NCI-H146 treated with DMSO at 0.1 percent for 48 hours (cell line): Measurements from ENCODE around the gene EFHC2.

ENCODE experiments used
- DNase-seq: peaks from one replicate; lab custom pipeline; 2025; ENCODE audit not compliant: unreplicated experiment; lab: John Stamatoyannopoulos, UW

EFHC2 gene

GRCh38 chrX:44343412-44344141, at the start of gene EFHC2:
TSS of gene EFHC2 (minus strand) at chrX:44343672. CDS start at chrX:44343588, 84 bp downstream.
- no peak for DNase-seq

DNA sequence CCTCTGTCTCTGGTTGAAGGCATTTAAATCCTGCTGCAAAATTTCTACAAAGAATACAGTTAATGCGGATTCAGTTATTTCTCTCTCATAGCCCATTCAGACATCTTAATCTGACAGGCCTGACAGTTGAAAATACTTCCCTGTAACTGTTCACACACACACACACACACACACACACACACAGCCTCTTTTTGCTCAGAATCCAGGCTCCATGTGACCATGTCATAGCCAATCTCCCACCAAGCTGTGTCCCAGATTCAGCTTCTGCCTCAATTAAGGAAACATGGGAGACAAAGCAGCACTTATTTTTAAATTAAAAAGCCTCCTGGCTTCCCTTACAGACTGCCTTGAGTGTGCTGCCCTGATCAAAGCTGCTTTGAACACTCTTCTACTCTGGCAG, 49.3 kb upstream of the EFHC2 start:
- no peak for DNase-seq

- DNase-seq, result no peak
Observed at GRCh38 chrX:44384688-44385338, 41.3 kb upstream of the EFHC2 start.

DNA sequence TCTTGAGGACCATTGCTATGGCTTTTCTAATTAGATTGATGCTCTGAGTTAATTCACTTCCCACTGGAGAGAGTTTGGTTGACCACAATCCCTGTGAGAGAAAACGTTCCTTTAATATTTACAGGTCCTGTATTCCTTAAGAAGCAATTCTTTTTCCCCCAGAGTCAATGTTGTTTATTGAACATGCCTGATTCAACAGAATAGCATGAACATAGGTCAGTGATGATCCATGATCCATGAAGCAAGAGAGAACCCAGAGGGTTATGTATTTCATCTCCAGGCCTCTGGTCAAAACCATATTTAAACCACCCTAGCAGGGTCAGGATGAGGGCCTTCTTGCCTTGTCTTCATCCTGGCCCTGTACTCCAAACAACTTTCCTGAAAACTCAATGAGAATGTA, 39.4 kb upstream of the EFHC2 start:
- DNase-seq, result no peak

DNA sequence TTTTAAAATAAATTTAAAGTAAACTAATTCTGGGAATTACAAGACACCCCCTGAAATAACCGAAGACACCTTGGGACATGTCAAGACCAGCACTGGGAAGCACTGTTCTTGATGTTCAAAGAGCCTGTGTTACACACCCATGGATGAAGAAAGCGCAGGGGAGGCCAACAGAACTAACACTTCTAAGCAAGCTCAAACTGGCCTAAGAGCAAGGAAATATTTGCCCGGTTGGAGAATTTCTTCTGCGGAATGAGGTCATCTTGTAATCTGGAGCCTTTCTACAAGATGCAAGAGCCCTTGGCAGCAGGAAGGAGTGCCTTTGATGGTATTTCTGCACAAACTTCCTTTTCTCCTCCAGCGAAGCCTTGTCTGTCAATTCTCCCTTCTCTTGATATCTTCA, 9.3 kb upstream of the EFHC2 start:
- no peak for DNase-seq

- DNase-seq, result no peak
Observed at GRCh38 chrX:44349561-44349960, 6.1 kb upstream of the EFHC2 start.

GRCh38 chrX:44344687-44345086, 1.2 kb upstream of the EFHC2 start:
- no peak for DNase-seq

- no peak for DNase-seq
Observed at GRCh38 chrX:44344194-44344593, 722 bp upstream of the EFHC2 start.

- no peak for DNase-seq
Observed at GRCh38 chrX:44342866-44343265, 606 bp downstream of the EFHC2 start.

DNA sequence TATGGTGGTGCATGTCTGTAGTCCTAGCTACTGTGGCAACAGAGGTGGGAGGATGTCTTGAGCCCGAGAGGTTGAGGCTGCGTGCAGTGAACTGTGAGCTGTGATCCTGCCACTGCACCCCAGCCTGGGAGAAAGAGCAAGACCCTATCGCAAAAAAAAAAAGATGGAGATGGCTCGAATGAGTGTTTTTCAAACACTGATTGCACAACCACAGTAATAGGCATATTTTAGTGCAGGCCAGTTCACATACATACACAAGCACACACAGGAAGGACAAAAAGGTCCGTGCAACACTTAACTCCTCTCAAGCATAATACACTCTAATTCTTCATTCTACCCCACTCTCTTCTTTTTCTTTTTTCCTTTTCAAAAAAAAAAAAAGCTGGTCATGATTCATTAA, 5.1 kb downstream of the EFHC2 start:
- no peak for DNase-seq

DNA sequence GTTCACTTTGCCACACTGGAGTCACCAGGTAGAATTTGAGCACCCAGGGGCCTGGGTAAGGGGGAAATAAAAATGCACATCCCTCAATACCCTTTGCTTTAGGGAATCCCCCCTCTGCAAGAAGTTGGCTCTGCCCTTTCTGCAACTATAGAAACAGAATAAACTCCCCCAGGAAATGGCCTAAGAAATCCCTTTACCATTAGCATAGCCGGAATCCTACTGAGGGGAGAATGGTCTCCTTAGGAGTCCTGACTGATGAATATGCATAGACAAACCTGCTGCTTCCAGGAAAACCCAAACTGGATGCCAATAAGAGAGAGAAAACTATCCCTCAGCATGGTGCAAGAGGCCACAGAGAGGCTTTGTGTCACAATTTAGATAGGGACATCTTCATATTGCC, 11.0 kb downstream of the EFHC2 start:
- DNase-seq, result no peak

GRCh38 chrX:44330227-44330626, 13.2 kb downstream of the EFHC2 start:
- no peak for DNase-seq

GRCh38 chrX:44319550-44319949, 23.9 kb downstream of the EFHC2 start:
- no peak for DNase-seq

DNA sequence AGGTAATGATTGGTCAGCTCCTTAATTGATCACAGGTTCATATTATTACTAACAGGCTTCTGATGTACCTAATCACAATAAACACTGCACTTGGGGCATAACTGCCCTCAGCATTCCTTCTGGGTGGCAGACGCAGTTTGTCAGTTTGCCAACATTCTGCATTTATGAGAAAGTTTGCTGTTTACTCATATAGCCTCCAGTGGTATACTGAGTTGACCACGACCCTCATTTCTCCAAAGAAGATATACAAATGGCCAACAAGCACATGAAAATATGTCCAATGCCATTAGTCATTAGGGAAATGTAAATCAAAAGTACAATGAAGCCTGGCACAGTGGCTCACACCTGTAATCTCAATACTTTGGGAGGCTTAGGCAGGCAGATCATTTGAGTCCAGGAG, 26.3 kb downstream of the EFHC2 start:
- DNase-seq, result no peak

DNA sequence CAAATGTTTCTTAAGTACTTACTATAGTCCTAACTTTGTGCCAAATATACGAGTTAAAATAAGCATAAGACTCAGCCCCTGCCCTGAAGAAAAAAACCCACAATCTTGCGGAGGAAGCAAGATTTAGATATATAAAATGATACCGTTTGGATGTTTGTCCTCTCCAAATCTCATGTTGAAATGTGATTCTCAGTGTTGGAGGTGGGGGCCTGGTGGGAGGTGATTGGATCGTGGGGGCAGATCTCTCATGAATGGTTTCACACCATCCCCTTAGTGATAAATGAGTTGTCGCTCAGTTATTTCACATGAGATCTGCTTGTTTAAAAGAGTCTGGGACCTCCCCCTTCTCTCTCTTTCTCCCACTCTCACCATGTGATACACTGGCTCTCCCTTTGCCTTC, 28.7 kb downstream of the EFHC2 start:
- DNase-seq, result no peak

DNA sequence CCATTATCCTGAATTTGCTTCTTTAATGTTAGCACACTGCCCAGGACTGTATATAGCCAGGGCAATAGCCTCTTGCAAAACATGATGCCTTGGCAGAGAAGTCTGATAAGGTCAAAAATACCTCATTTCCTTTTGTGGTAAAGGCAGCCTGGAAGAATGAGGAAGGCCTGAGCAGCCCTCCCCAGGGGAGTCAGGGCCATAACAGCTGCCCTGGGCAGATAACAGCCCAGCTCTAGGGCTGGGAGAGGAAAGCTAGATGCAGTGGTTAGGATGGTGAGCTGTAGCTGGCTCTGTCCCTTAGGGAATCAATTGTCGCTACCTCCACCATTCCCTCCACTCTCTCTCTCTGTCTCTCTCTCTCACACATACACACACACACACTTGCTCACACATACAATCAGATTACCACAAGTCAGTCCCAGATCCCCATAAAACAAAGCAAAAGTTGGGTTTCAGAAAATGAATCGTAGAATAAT, 29.2 kb downstream of the EFHC2 start:
- no peak for DNase-seq

- no peak for DNase-seq
Observed at GRCh38 chrX:44312421-44312820, 31.1 kb downstream of the EFHC2 start.

DNA sequence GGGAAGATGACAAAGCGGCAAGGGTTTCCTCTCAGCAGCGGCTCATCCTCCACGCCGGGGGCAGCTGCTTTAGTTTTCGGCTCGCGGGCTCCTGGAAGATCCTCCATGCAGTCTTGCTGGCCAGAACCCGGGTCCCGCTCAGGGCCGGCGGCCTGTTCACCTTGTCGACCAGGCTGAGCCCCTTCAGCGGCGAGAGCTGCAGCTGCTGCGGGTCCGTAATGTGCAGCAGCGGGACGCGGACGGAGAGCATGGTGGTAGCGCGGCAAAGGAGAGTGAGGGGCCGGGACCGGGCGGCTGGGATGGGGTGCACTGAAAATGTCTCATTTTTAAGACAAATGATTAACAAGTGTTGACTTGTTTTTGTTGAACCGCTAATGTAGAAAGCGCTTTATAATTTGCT, 33.2 kb downstream of the EFHC2 start:
- no peak for DNase-seq

- no peak for DNase-seq
Observed at GRCh38 chrX:44308869-44309268, 34.6 kb downstream of the EFHC2 start.

DNA sequence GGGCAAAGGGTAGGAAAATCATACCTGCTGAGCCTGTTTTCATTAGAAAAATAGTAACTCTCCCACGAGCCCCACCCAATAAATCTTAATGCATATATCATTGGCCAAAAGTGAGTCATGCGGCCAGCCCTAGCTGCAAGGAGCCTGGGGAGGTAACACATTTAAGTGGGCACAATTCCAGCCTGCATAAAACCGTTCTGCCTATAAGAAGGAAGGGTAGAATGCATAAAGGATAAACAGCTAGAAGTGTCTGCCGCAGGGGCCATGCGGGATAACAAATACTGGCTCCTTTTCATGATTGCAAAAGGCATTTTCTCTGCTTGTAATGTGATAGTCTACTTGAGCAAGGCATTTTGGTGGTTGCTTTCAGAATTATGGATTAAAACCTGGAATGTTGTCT, 37.1 kb downstream of the EFHC2 start:
- no peak for DNase-seq

GRCh38 chrX:44305921-44306320, 37.6 kb downstream of the EFHC2 start:
- DNase-seq, result no peak

DNA sequence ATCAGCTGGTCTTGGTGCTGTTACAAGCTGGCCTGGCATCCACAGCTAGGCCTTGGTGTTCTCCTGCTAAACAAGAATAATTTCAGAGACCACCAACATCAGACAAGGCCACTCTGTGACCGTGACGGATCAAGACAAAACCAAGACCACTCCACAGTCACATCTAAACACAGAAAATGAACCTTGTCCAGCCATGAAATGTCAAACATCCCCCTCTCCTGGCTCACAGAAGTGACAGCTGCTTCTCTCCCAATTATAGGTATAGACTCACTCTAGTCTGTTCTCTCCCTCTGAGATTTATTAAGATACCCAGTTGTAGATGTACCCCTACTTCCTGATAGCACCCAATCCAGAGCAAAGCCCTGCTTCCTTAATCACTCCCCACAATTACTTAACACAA, 40.4 kb downstream of the EFHC2 start:
- DNase-seq, result no peak

DNA sequence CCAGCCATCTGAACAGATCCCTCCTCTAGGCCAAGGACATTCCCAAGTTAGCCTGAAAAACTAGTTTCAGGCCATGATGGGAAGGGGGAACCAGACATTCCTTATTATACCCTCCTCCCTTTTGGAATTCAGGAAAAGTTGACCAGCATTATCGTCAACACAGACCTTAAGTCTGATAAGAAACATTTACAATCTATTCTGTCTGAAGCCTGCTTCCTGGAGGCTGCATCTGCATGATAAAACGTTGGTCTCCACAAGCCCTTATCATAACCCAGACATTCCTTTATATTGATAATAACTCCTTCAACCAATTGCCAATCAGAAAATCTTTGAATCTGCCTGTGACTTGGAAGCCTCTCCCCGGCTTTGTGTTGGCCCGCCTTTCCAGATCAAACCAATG, 44.3 kb downstream of the EFHC2 start:
- no peak for DNase-seq
